Endodermal cell (in vitro differentiated cells): ENCODE data around the gene MYCN. TPM values are rescaled to one million over a fixed set of nuclear protein-coding genes. Genes with fewer than 3 reads are reported as not detected.

Experiments
- DNase-seq: peaks from one replicate; pipeline ENCODE4 v3.0.0-alpha.2; 2017
- H3K27ac ChIP-seq: 2 replicates; pipeline ENCODE4 v1.5.1; 2013; ENCODE audit warnings: mild to moderate bottlenecking, low read depth, low read length, moderate library complexity
- H3K27me3 ChIP-seq: 2 replicates; pipeline ENCODE4 v1.6.1; 2013; ENCODE audit warnings: mild to moderate bottlenecking, low read length, moderate library complexity; ENCODE audit not compliant: insufficient read depth, control insufficient read depth, poor library complexity, severe bottlenecking
- H3K36me3 ChIP-seq: 2 replicates; pipeline ENCODE4 v1.7.0; 2013; ENCODE audit warnings: mild to moderate bottlenecking, low read length, moderate library complexity; ENCODE audit not compliant: control insufficient read depth, insufficient read depth
- H3K4me1 ChIP-seq: one replicate; pipeline ENCODE4 v1.7.0; 2013; ENCODE audit warnings: low read length; ENCODE audit not compliant: control insufficient read depth, insufficient read depth
- H3K4me3 ChIP-seq: 2 replicates; pipeline ENCODE4 v1.5.1; 2013; ENCODE audit warnings: mild to moderate bottlenecking, low read length, moderate library complexity
- H3K9ac ChIP-seq: 2 replicates; pipeline ENCODE4 v1.6.1; 2013; ENCODE audit warnings: mild to moderate bottlenecking, low read length, moderate library complexity; ENCODE audit not compliant: poor library complexity, severe bottlenecking; ENCODE audit errors: extremely low read depth
- H3K9me3 ChIP-seq: 2 replicates; pipeline ENCODE4 v1.6.1; 2013; ENCODE audit warnings: mild to moderate bottlenecking, low read length, moderate library complexity; ENCODE audit not compliant: control insufficient read depth
- H3K27ac Mint-ChIP-seq: 2 replicates; pipeline ENCODE4 v1.8.0; 2020; ENCODE audit warnings: mixed read lengths
- H3K27me3 Mint-ChIP-seq: 2 replicates; pipeline ENCODE4 v1.8.0; 2021; ENCODE audit warnings: mild to moderate bottlenecking, mixed read lengths; ENCODE audit not compliant: insufficient read depth
- H3K36me3 Mint-ChIP-seq: 2 replicates; pipeline ENCODE4 v1.8.0; 2020; ENCODE audit warnings: low read depth, mixed read lengths
- H3K4me1 Mint-ChIP-seq: 2 replicates; pipeline ENCODE4 v1.8.0; 2020; ENCODE audit warnings: mixed read lengths
- H3K4me3 Mint-ChIP-seq: 2 replicates; pipeline ENCODE4 v1.8.0; 2020; ENCODE audit warnings: mild to moderate bottlenecking, moderate library complexity, mixed read lengths
- H3K9me3 Mint-ChIP-seq: 2 replicates; pipeline ENCODE4 v1.8.0; 2020; ENCODE audit warnings: mild to moderate bottlenecking, mixed read lengths
- whole genome bisulfite sequencing, 2 experiments: methylation state at CpG; one replicate each; pipeline versions ENCODE4 v1.1.5 to v1.1.7; 2013; ENCODE audit warnings: missing lambda C conversion rate in 2 of 2, mixed read lengths in 1 of 2; ENCODE audit not compliant: insufficient coverage in 1 of 2, insufficient read length in 1 of 2; 5-methylcytosine and 5-hydroxymethylcytosine counted together
- total RNA-seq, 2 donors: library from RNA; stranded (reverse); fragmentation: NEBNext Ultra II Directional in 1 of 2; extraction: Animal tissue kit (Norgen Biotek cat#: 25700) in 1 of 2; gene quantifications; 2 replicates in 1 of 2; 3 replicates in 1 of 2; pipeline ENCODE4 v1.2.1, GENCODE V29; 2021
- TF ChIP-seq, protein P1 (sequence below): fragments of 200-600 bp; sonication (generic); conservative IDR thresholded peaks from 2 replicates; pipeline ENCODE4 v1.5.0; 2021; ENCODE audit warnings: antibody characterized with exemption, mild to moderate bottlenecking

MYCN gene
- total RNA-seq, 2 donors from 2014 or later: 36.8 to 52.3 TPM

DNA sequence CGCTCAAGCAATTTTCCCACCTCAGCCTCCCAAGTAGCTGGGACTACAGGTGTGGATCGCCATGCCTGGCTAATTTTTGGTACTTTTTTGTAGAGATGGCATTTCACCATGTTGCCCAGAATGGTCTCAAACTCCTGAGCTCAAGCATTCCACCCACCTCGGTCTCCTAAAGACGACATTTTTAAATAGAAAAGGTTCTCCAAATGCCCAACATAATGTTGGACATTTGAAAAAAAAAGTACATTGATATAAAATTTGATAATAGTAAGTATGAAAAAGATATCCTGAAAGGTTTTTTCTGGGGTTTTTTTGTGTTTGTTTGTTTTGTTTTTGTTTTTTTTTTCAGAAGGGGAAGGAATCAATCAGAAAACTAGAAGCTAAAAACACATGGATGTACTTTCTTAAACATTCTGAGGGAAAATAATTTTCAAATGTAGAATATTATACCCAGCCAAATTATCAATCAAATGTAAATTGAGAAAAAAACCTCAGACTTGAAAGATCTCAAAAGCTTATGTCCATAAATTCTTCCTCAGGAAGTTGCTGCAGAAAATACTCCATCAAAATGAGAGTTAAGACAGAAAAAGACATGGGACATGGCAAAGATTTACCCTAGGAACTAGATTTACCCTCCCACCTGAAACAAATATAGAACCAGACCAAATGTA, 42.8 kb upstream of the MYCN start:
- H3K27ac ChIP-seq: no peak overlapping the region
- H3K4me1 ChIP-seq: no peaks in the 10 kb centered on the region
- Mint-ChIP-seq H3K9me3 (peaks cover 13% of the 10 kb centered on the region), H3K36me3 (no peaks in the 10 kb centered on the region), H3K27ac (no peak overlapping the region), H3K4me1 (peaks cover 7% of the 10 kb centered on the region), H3K27me3 (no peaks in the 10 kb centered on the region), H3K4me3 (no peak overlapping the region)
- WGBS, 2 experiments: 92% methylated on average over 4 of the region's 4 CpGs; no CpG with 5 or more reads in 1 of the 2 experiments
- no peak overlapping the region for H3K4me3 ChIP-seq
- no peak for DNase-seq
- H3K9me3 ChIP-seq: peaks cover 8% of the 10 kb centered on the region
- TF ChIP-seq, protein P1, sequence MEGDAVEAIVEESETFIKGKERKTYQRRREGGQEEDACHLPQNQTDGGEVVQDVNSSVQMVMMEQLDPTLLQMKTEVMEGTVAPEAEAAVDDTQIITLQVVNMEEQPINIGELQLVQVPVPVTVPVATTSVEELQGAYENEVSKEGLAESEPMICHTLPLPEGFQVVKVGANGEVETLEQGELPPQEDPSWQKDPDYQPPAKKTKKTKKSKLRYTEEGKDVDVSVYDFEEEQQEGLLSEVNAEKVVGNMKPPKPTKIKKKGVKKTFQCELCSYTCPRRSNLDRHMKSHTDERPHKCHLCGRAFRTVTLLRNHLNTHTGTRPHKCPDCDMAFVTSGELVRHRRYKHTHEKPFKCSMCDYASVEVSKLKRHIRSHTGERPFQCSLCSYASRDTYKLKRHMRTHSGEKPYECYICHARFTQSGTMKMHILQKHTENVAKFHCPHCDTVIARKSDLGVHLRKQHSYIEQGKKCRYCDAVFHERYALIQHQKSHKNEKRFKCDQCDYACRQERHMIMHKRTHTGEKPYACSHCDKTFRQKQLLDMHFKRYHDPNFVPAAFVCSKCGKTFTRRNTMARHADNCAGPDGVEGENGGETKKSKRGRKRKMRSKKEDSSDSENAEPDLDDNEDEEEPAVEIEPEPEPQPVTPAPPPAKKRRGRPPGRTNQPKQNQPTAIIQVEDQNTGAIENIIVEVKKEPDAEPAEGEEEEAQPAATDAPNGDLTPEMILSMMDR: no peak
- H3K27me3 ChIP-seq: no peaks in the 10 kb centered on the region
- H3K36me3 ChIP-seq: no peaks in the 10 kb centered on the region
- no peak overlapping the region for H3K9ac ChIP-seq

DNA sequence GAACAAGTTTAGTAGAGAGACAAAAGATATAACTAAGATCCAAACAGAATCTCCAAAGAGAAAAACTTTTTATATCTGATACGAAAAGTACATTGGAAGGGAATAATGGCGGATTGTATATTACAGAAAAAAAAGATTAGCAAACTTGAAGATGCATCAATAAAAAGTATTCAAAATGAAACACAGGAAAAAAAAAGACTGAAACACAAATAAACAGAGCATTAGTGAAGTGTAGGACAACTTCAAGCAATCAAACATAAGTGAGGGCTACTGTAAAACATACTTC, 41.1 kb upstream of the MYCN start:
- Histone ChIP-seq H3K4me3 (no peak overlapping the region), H3K36me3 (no peaks in the 10 kb centered on the region), H3K27ac (no peak overlapping the region), H3K9ac (no peak overlapping the region), H3K4me1 (no peaks in the 10 kb centered on the region), H3K27me3 (no peaks in the 10 kb centered on the region), H3K9me3 (peaks cover 8% of the 10 kb centered on the region)
- Mint-ChIP-seq H3K27ac (no peak overlapping the region), H3K4me3 (no peak overlapping the region), H3K27me3 (no peaks in the 10 kb centered on the region), H3K4me1 (peaks cover 7% of the 10 kb centered on the region), H3K36me3 (no peaks in the 10 kb centered on the region), H3K9me3 (peaks cover 13% of the 10 kb centered on the region)
- TF ChIP-seq, protein P1: no peak
- no peak for DNase-seq
- 100% methylated on average over 1 of the region's 2 CpGs; no CpG with 5 or more reads in 1 of the 2 experiments for WGBS, 2 experiments

DNA sequence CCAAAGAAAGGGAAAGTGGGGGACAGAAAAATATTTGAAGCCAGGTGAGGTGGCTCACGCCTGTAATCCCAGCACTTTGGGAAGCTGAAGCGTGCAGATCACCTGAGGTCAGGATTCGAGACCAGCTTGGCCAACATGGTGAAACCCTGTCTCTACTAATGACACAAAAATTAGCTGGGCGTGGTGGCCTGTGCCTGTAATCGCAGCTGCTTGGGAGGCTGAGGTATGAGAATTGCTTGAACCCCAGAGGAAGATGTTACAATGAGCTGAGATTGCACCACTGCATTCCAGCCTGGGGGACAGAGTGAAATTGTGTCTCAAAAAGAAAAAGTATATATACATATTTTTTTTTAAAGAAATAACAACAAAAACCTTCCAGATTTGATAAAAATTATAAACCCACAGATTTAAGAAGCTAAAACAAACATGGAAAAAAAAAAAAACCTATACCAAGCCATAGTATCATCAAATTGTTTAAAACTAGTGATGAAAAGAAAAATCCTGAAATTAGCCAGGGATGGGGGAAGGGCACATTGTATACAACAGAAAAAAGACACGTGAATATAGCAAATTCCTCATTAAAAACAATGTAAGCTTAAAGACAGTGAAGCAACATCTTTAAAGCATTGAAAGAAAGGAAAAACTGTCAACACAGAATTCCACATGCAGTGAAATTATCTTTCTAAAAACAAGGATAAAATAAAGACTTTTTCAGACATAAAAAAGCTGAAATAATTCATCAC, 40.4 kb upstream of the MYCN start:
- TF ChIP-seq, protein P1: no peak
- no peaks in the 10 kb centered on the region for H3K4me1 ChIP-seq
- Mint-ChIP-seq H3K4me3 (no peak overlapping the region), H3K4me1 (peaks cover 7% of the 10 kb centered on the region), H3K36me3 (no peaks in the 10 kb centered on the region), H3K27me3 (no peaks in the 10 kb centered on the region), H3K27ac (no peak overlapping the region), H3K9me3 (peaks cover 13% of the 10 kb centered on the region)
- no peak overlapping the region for H3K27ac ChIP-seq
- H3K27me3 ChIP-seq: no peaks in the 10 kb centered on the region
- H3K36me3 ChIP-seq: no peaks in the 10 kb centered on the region
- H3K4me3 ChIP-seq: no peak overlapping the region
- H3K9ac ChIP-seq: no peak overlapping the region
- H3K9me3 ChIP-seq: peaks cover 8% of the 10 kb centered on the region
- DNase-seq: no peak
- 76 to 78% methylated on average over 4 to 6 of the region's 6 CpGs for WGBS, 2 experiments
